ENCODE measurements around the gene MVB12B. TPM values are rescaled to one million over a fixed set of nuclear protein-coding genes. Genes with fewer than 3 reads are reported as not detected.

The MVB12B gene
- total RNA-seq, 4 donors from 2014 or later = 10.2 to 25.7 (median 14.0) TPM

DNA sequence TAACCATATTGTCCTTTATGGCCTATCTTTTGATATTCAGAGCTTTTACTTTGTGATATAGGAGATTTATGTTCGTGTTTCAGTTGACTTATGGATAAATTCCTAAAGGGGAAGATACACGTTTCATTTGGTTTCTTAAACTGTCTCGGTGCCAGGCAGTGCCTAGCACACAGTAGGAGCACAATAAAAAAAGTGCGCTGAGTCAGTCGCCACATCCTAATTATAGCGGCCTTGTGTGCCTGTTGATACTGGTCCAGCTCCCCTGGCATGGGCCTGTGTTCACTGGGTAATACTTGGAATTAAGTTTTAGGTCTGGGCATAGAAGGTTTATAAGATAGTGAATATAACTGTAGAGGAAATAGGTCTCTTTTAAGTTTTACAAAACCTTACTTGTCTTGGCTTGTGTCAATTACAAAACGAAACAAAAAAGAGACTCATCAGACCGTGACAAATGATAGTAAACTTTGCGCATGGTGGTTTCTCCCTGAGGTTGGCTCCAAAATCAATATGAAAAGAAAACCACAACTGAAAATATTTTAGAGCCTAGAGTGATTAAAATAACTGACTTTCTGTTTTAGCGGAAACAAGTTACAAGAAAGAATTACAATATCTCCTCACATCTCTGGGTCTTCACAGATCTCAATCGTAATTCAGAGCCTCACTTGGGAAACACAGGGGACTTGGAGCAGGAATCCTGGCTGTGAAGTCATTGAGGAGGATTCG lies 84.8 kb downstream of the MVB12B start:
- Histone ChIP-seq H3K27ac (no peak overlapping the region), H3K4me3 (no peak overlapping the region), H3K36me3 (peaks cover 8% of the 10 kb centered on the region), H3K4me1 (peaks cover 18% of the 10 kb centered on the region), H3K27me3 (no peaks in the 10 kb centered on the region), H3K9me3 (no peaks in the 10 kb centered on the region)
- DNase-seq (ENCODE audit: low spot score in 2 of 2) = no peak
- 67% methylated on average over 12 of the region's 12 CpGs for WGBS
- TF ChIP-seq, protein P1, sequence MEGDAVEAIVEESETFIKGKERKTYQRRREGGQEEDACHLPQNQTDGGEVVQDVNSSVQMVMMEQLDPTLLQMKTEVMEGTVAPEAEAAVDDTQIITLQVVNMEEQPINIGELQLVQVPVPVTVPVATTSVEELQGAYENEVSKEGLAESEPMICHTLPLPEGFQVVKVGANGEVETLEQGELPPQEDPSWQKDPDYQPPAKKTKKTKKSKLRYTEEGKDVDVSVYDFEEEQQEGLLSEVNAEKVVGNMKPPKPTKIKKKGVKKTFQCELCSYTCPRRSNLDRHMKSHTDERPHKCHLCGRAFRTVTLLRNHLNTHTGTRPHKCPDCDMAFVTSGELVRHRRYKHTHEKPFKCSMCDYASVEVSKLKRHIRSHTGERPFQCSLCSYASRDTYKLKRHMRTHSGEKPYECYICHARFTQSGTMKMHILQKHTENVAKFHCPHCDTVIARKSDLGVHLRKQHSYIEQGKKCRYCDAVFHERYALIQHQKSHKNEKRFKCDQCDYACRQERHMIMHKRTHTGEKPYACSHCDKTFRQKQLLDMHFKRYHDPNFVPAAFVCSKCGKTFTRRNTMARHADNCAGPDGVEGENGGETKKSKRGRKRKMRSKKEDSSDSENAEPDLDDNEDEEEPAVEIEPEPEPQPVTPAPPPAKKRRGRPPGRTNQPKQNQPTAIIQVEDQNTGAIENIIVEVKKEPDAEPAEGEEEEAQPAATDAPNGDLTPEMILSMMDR (IDR thresholded peaks at IDR 0.05) = no peak
- no peak for TF ChIP-seq EP300 (IDR thresholded peaks at IDR 0.05)
- no peak for TF ChIP-seq POLR2AphosphoS5 (IDR thresholded peaks at IDR 0.05)
- no peak for TF ChIP-seq POLR2A (IDR thresholded peaks at IDR 0.05)

DNA sequence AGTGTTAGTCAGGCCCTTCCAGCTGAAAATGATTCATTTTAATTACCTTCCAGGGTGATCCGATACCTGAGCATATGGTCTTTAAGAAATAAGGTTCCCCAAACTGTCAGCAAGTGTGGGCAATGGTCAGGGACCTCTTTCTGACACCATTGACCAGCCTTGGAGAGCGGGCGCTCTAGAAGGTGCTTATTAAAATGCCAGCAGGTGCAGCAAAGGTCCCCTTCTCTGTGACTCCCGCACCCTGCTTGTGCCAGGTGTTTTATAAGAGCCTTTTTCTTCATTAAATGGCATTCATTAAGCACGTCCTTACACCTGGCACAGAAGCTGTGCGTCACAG lies 85.3 kb downstream of the MVB12B start:
- no peaks in the 10 kb centered on the region for H3K9me3 ChIP-seq
- no peak for DNase-seq (ENCODE audit: low spot score in 2 of 2)
- no peak overlapping the region for H3K4me3 ChIP-seq
- H3K27ac ChIP-seq = no peak overlapping the region
- no peaks in the 10 kb centered on the region for H3K27me3 ChIP-seq
- peaks cover 8% of the 10 kb centered on the region for H3K36me3 ChIP-seq
- 90% methylated on average over 6 of the region's 6 CpGs for WGBS
- TF ChIP-seq, protein P1 (IDR thresholded peaks at IDR 0.05) = no peak
- TF ChIP-seq POLR2AphosphoS5 (IDR thresholded peaks at IDR 0.05) = no peak
- no peak for TF ChIP-seq EP300 (IDR thresholded peaks at IDR 0.05)
- TF ChIP-seq POLR2A (IDR thresholded peaks at IDR 0.05) = no peak
- H3K4me1 ChIP-seq = peaks cover 13% of the 10 kb centered on the region

DNA sequence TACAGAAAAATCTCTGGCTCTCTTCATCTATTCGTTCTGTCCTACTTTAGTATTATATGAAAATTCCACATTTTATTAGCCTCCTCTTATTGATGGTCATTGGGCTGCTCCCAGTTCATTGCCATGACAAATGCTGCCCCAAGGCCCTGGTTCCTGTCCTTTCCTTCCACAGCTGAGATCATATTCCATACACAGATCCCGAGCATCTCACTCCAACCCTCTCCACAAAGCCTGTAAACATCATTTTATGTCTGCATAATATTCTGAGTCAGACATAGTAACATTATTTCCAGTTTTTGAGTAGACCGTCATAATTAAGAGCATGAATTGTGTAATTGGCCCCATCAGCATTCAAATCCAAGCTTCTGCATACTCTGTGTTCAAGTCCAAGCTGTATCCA lies 86.3 kb downstream of the MVB12B start:
- H3K4me1 ChIP-seq = peaks cover 9% of the 10 kb centered on the region
- 74% methylated on average over 3 of the region's 3 CpGs for WGBS
- TF ChIP-seq POLR2AphosphoS5 (IDR thresholded peaks at IDR 0.05) (no peak), EP300 (IDR thresholded peaks at IDR 0.05) (no peak), POLR2A (IDR thresholded peaks at IDR 0.05) (no peak)
- TF ChIP-seq, protein P1 (IDR thresholded peaks at IDR 0.05) = no peak
- peaks cover 8% of the 10 kb centered on the region for H3K36me3 ChIP-seq
- no peaks in the 10 kb centered on the region for H3K27me3 ChIP-seq
- no peak overlapping the region for H3K27ac ChIP-seq
- no peak overlapping the region for H3K4me3 ChIP-seq
- DNase-seq (ENCODE audit: low spot score in 2 of 2) = no peak
- no peaks in the 10 kb centered on the region for H3K9me3 ChIP-seq

DNA sequence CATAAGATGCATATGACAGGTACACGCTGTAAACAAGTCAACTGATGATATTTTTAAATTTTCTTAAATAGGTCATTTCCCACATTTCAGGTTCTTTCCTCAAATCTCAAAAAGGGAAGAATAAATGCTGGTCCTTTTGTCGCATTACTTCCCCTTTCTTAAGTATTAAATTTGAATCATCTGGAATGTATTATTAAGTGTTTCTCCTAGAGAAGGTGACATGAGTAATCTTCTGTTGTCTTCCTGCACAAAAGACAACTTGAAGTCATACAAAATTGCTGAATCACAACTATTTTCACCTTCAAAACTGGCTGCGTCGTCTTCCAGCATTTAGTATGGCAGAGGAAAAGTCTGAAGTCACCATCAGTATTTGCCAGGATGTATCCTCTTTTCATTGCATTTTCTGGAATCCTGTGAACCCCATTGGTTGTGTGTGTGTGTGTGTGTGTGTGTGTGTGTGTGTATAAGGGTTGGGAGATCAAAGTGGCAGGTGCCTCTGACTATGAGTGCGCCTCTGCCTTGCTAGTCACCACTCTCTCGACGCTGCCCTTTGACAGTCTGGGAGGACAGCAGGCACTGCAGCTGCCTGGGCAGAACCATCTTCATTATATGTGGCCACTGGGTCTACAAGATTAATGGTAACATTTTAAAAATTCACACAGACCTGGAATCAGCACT lies 86.9 kb downstream of the MVB12B start:
- WGBS = 87% methylated on average over 7 of the region's 7 CpGs

More for the DNA sequence above, 86.9 kb downstream of the MVB12B start:
- DNase-seq (ENCODE audit: low spot score in 2 of 2) = no peak
- H3K27ac ChIP-seq = no peak overlapping the region
- TF ChIP-seq, protein P1 (IDR thresholded peaks at IDR 0.05) = no peak
- TF ChIP-seq POLR2A (IDR thresholded peaks at IDR 0.05) (no peak), POLR2AphosphoS5 (IDR thresholded peaks at IDR 0.05) (no peak), EP300 (IDR thresholded peaks at IDR 0.05) (no peak)
- H3K4me3 ChIP-seq = no peak overlapping the region
- H3K27me3 ChIP-seq = no peaks in the 10 kb centered on the region
- peaks cover 9% of the 10 kb centered on the region for H3K4me1 ChIP-seq
- H3K9me3 ChIP-seq = no peaks in the 10 kb centered on the region
- H3K36me3 ChIP-seq = peaks cover 3% of the 10 kb centered on the region
